OCI-LY3 (cell line): ENCODE data around the gene CCSER2.

ENCODE experiments used
- H2AFZ ChIP-seq: fragments of 200-600, 300-600 bp; shearing (Covaris generic); 2 replicates; pipeline ENCODE4 v1.6.0; 2014; ENCODE audit warnings: antibody characterized with exemption, low read depth, low read length
- H3K27ac ChIP-seq: fragments of 200-600, 300-600 bp; sonication (generic); 2 replicates; pipeline ENCODE4 v1.5.1; 2014; ENCODE audit warnings: mild to moderate bottlenecking, low read length, moderate library complexity, mixed read lengths
- H3K27me3 ChIP-seq: fragments of 200-600, 300-600 bp; sonication (generic); 2 replicates; pipeline ENCODE4 v1.6.1; 2014; ENCODE audit warnings: low read depth, low read length, mixed read lengths
- H3K36me3 ChIP-seq: fragments of 200-600, 300-600 bp; sonication (generic); replicated peaks from 2 replicates; pipeline ENCODE3; 2014; ENCODE audit warnings: low read depth, low read length, mixed read lengths
- H3K4me1 ChIP-seq: fragments of 300-600, 200-600 bp; sonication (generic); 2 replicates; pipeline ENCODE4 v1.6.1; 2014; ENCODE audit warnings: low read length, mixed read lengths
- H3K4me2 ChIP-seq: fragments of 200-600, 300-600 bp; sonication (generic); 2 replicates; pipeline ENCODE4 v1.6.1; 2014; ENCODE audit warnings: low read length, mixed read lengths
- H3K4me3 ChIP-seq: fragments of 300-600, 200-600 bp; sonication (generic); 2 replicates; pipeline ENCODE4 v1.5.1; 2014; ENCODE audit warnings: antibody characterized with exemption, mild to moderate bottlenecking, low read length, moderate library complexity
- H3K79me2 ChIP-seq: fragments of 300-600, 200-600 bp; shearing (Covaris generic); 2 replicates; pipeline ENCODE4 v1.6.1; 2014; ENCODE audit warnings: mild to moderate bottlenecking, low read length, mixed read lengths
- H3K9ac ChIP-seq: fragments of 300-600, 200-600 bp; shearing (Covaris generic); 2 replicates; pipeline ENCODE4 v1.6.0; 2014; ENCODE audit warnings: mild to moderate bottlenecking, low read length, moderate library complexity
- H3K9me3 ChIP-seq: fragments of 200-600, 300-600 bp; shearing (Covaris generic); 2 replicates; pipeline ENCODE4 v1.6.1; 2014; ENCODE audit warnings: low read length, mixed read lengths; ENCODE audit not compliant: insufficient read depth
- H4K20me1 ChIP-seq: fragments of 200-600, 300-600 bp; sonication (generic); 2 replicates; pipeline ENCODE4 v1.6.1; 2016; ENCODE audit warnings: low read length, mixed read lengths; ENCODE audit not compliant: insufficient read depth
- CTCF ChIP-seq: fragments of 200-600, 300-600 bp; sonication (generic); IDR thresholded peaks from 2 replicates; pipeline ENCODE4 v1.5.1; 2014; ENCODE audit warnings: antibody characterized with exemption, low read length, low read depth
- EZH2phosphoT487 ChIP-seq: fragments of 200-600 bp; shearing (Covaris generic); IDR thresholded peaks from 2 replicates; pipeline ENCODE4 v1.6.1; 2018; ENCODE audit warnings: antibody characterized with exemption, mixed run types, low read depth

CCSER2 gene

GRCh38 chr10:84567133-84567532 is 238.7 kb downstream of the CCSER2 start:
- no peak overlapping the region for H3K4me3 ChIP-seq
- H3K9ac ChIP-seq: no peak overlapping the region
- H3K4me2 ChIP-seq: no peak overlapping the region
- H3K27me3 ChIP-seq: peaks cover 18% of the 10 kb centered on the region
- H3K27ac ChIP-seq: no peak overlapping the region
- H2AFZ ChIP-seq: no peak overlapping the region
- no peaks in the 10 kb centered on the region for H3K79me2 ChIP-seq
- H4K20me1 ChIP-seq: no peaks in the 10 kb centered on the region
- TF ChIP-seq CTCF (no peak), EZH2phosphoT487 (no peak)
- no peaks in the 10 kb centered on the region for H3K9me3 ChIP-seq
- no peaks in the 10 kb centered on the region for H3K36me3 ChIP-seq
- peaks cover 11% of the 10 kb centered on the region for H3K4me1 ChIP-seq
